GM21717 (cell line): ENCODE measurements around the gene SBF2.
"Not testable (repeated sequence)": the region's sequence is repeated elsewhere in the genome, so short reads cannot be mapped to it uniquely, and the experiment has no call there.

Source experiments
- ATAC-seq: cut with Tn5 transposase; IDR thresholded peaks from one replicate; pipeline ENCODE4 v1.9.1; 2021; ENCODE audit warnings: mild to moderate bottlenecking, moderate library complexity; ENCODE audit not compliant: unreplicated experiment

Gene SBF2

DNA sequence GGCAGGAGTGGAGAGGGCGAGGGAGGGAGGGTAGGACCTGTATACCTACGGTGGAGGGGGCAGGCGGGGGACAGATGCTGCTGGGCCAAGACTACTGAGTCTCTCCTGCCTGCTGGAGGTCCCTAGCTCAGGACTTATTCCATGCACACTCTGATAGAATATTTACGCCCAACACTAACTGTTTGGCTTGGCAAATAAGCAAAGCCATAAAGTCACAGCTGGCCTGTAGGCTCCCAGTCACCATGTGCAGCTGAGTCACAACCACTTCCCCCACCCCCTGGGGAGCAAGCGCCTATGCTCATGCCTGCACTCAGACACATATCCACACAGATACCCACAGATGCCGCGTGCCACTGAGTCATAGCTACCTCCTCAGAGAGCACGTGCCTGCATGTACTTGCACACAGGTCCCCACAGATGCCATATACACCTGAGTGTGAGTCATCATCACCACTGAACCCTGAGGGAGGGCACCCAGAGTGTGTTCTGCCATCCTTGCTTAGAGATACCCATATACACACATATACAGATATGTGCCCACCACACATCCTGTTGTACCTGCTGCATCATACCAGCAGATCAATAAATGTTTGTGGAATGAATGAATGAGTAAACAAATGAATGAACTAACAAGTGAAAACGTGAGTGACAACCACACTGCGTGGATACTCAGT lies 534.4 kb downstream of the SBF2 start:
- peak; percentile 30 for ATAC-seq

DNA sequence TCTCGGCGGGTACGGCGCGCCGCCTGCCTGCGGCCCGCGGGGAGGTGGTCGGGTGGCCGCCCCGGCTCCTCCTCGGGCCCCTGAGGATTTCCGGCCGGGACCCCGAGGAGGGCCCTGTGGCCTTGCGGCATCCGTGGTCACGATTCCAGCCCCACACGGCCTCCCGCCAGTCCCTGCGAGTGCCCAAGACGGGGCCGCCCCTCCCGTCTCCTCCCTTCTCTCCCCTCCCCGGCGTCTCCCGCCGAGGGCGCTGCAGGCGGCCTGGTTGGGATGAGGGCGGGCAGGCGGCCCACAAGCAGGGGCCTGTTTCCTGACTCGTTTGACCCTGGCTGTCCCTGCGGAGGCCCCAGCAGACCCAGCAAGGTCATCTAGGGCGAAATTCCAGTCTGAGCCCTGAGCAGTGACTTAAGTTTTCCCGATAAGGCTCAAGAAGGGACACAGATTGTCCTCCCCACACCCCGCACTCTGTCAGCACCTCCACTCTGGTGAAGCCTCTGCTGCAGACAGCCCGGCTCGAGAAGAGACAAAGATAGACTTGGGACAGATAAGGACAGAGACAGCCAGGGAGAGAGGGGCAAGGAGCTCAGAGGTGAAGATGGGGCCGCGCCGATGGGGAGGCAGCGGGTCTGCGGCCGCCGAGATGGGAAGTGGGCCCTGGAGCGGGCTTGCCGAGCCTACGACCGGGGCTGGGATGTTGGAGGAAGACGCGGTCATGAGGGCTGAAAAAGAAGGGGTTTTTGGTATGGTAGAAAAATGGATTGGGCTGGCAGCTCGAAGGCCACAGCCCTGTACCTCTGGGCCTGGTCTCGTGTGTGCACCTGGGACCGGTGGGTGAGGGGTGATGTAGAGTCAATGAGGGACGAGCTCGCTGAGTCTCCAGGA lies 535.1 kb downstream of the SBF2 start:
- peak; percentile 20 for ATAC-seq

DNA sequence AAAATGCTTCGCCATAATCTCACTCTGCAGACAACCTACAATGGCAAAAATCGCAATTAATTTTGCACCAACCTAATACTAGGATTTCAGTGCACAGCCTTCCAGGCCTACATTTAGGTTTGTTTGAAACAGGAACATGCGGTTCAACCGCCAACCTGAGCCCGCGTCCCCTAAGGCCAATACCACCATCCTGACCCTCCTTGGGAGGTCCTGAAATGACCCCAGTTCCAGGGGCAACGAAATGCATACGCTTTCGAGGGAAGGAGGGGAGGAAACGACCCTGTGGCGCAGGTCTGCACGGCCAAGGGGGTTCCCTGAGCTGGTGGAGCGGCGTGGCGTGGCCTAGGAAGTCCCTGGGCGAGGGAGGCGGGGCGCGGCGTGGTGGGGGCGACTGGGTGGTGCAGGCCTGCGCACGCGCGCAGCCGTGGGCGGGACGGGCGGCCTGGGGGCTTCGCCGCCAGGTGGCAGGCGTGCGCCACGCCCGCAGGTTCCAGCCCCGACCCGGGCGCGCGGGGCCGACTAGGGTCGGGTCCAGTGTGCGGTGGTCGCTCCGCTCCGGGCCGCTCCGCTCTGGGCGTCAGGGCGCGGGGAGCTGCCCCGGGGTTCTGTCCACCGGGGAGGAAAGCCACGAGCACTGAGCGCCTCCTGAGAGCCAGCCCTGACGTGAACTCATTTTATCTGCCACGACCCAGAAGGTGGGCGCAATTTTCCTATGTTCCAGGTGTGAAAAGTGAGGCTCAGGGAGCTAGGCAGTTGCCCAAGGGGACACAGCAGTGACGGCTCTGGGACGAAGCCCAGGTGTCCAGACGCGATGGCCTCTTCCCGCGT lies 536.0 kb downstream of the SBF2 start:
- peak; percentile 51 for ATAC-seq

DNA sequence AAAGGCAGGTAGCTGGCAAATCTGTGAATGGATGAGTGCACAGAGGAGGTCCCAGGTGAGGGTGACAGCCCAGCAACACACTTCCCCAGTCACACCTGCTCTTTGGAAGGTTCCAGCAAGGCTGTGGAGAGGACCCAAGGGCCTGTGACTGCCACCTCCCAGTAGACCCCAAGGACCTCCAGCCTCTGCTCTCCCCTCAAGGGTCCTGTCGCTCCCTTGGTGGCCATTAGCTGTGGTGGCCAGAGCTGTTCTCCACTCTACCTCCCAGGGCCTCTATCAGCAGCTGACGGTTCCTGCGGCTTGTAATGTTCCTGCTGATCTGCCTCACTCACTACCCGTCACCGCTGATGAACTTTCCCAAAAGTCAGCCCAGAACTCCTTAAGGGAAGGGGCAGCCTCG lies 537.1 kb downstream of the SBF2 start:
- no peak for ATAC-seq

DNA sequence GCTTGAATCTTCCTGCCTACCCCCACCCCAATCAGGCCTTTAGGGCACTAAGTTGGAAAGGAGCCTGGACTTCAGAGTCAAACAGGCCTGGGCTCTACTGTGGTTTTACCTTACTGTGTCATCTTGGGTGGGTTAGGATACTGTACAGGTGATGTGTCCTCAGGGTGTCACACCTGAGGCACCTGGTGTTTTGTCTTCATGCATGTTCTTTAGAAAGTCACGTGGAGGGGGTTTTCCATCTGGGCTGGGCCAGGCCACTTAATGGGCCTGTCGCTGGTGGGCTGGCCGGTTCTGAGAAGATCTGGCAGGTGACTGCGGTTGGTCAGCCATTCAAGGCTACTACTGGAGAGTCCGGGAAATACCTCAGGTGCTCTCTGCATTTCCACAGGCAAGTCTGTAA lies 537.6 kb downstream of the SBF2 start:
- ATAC-seq, result no peak

DNA sequence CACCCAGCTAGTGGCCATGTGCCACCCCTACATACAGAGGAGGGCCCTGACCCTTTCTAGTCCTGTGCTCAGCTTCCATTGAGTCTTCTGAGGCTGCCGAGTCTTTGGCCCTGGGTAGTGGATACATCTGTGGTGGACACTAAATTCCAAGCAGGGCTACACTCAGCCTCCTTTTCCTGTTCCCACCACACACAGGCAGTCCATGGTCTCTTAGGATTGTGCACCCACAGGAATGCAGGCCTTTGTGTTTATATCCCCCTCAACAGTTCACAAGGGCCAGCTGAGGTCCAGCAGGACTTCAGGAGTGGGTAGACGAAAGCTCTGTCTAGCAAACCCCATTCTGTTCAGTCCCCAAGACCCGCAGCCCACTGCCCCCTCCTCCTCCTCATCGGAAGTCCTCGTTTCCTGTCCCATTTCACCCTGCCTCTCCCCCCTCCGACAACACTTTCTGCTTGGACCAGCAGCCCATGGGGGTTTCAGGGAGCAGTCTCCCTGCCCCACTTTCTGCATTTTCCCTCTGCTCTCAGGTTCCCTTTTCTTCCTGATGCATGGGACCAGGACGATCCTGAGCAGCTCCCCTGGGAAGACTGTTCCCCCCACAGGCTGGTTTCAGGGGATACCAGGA lies 538.3 kb downstream of the SBF2 start:
- no peak for ATAC-seq

DNA sequence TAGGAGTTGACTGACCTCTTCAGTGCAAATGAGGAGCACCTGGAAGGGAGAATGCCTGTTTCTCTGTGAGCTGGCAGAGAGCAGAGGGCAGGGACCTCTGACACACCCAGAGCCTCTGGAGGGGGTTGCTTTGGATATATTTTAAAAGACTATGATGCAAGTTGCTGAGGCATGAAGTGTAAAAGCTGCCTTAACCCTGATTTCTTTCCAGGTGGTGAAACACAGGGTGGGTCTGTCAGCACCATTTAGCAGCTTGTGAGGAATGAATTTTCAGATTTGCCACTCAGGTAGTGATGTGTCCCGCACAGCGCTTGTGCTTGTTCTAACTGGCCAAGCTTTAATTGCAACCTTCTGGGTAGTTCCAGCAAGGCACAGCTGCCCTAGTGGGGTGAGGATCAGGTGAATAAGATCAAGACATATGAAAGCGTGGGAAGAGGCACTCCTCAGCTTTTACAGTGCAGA lies 540.0 kb downstream of the SBF2 start:
- no peak for ATAC-seq

DNA sequence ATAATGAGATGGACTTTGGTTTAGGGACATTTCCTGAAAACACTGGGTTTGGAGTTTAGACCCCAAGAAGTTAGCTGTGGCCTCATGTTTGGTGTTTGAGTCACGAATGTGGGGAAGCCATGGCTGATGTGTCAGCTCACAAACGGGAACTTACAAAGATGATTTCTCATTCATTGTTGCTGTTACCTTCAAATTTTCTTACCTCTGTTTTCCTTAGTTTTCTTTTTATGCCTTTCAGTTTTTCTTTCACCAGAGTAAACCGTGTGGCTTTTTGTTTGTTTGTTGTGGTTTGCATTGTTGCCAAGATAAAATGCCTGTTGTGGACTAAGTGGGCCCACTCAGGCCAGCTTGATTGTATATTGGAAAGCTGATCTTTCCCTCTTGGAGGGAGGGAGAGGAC lies 541.0 kb downstream of the SBF2 start:
- no peak for ATAC-seq

DNA sequence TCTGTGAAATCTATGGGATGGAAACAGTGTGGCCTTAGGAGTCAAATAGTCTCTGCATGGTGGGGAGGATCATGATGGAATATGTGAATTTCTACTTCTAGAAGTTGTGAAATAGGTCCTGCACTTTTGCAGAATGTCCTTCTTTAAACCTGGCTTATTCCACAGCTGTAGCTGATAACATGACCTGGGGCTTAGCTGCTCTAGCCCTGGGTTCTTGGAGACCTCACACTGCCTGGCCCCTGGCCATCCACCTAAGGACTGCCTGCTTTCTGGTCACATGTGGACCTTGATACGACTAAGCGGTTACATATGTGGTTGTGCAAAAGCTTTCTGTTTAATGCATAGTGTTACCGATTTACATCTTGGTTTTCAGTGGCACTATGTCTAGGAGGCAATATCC lies 541.9 kb downstream of the SBF2 start:
- no peak for ATAC-seq

DNA sequence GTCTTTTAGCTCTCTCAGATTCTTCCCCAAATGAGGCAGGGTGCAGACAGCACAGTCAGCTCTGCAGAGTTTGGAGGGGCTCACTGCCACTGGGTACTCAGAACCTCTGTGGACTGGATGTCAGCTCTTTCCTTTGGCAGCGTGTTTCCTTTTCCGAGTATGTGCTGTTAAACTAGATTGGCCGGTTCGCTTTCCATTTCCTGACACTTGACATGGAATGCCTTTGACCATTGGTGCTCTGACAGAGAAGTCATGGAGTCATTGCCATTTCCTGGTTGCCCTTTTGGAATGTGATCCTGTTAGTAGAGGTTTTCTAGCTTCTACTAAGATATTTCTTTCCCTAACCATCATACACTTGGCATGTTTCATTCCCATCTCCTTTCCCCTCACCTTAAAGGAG lies 543.5 kb downstream of the SBF2 start:
- no peak for ATAC-seq

DNA sequence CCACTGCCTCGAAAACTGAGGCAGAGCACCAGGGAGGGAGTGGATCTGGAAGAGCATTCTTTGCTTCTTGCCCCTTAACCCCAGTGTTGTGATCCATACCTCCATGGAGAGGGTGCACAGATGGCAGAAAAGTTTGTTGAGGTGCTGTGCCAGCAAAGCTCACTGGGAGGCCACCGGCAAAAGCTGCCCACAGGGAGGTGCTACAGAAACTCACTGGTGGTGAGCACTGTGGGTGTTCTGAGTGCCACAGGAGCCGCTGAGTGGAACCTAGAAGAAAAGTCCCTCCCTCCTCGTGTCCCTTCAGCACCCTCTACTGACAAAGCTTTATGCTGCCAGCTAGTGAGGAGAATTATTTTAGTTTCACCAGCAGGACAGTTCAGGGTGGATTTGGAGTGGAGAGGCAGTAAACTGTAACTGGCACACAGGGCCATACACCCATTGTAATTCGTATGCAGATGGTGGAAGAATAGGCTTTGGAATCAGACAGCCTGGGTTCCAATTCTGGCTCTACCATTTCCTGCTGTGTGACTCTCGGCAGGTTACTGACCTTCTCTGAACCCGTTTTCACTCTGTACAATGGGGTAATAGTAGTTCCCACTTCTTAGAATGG lies 545.6 kb downstream of the SBF2 start:
- peak; percentile 68 for ATAC-seq

DNA sequence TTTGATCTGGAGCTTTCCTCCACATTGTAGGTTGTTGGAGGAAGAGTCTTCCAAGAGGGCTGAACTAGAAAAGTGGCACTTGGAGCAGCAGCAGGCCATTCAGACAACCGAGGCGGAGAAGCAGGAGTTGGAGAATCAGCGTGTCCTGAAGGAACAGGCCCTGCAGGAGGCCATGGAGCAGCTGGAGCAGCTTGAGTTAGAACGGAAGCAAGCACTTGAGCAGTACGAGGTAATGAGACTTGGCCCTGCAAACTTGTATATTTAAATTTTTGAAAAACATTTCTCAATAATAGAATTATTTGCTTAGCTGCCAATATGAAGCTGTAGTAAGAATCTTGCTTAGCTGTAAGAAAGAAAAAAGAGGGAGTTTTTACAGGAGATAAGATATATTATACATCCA lies 546.2 kb downstream of the SBF2 start:
- ATAC-seq, result no peak

DNA sequence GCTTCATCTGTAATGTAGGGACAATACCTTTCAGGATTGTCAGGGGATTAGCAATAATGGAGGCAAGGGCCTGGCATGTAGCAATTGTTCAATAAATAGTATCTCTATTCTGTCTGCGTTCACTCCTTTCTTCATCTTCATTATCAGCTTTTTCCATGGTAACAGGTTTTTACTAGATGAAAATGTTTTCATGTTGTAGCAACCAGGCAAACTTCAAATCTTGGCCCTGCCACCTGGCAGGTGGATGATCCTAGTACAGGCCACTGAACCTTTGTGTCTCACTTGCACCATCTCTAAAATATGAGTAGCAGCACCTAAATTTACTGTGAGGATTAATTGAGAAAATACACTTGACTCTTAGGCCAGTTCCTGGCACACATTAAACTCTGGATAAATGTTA lies 546.8 kb downstream of the SBF2 start:
- no peak for ATAC-seq

DNA sequence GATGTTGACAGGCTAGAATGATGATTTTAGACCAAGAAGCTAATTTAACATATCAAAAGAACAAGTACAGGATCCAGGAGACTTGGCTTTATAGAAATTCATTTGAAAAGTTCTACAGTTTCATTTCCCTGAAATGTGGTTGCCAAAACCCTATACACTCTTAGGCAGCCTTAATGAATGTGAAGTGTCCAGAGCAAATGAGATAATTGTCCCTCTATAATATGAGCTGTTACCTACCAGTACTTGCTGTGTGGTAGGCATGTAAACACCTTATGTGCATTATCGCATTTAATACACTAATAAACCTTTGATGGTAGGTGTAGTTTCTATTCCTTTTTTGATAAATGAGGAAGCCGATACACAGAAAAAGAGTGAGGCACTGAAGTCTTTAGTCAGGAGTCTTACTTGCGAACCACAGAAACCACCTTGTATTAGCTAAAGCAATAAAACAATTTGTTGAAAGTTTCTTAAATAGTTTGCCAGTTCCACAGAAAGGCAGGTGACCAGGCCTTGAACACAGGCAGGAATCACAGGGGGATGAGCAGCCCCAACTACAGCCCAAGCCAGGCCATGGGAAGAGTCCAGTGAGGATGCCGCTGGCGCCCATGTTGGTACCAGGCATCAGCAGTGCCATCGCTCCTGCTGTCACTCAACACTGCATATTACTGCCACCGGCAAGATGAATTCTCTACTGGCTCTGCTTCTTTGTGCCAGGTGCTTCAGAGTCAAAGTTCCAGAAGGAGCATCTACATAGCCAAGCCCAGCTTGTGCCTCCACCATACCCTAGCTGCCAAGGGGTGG lies 548.4 kb downstream of the SBF2 start:
- no peak for ATAC-seq

DNA sequence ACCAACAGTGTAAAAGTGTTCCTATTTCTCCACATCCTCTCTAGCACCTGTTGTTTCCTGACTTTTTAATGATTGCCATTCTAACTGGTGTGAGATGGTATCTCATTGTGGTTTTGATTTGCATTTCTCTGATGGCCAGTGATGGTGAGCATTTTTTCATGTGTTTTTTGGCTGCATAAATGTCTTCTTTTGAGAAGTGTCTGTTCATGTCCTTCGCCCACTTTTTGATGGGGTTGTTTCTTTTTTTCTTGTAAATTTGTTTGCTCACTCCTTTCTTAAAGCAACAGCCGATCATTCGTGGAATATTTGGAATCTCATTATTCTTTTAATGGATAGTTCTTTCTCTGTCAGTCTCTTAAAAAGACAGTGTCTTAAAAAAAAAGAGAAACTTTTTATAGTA lies 550.5 kb downstream of the SBF2 start:
- ATAC-seq, result not testable (repeated sequence)

DNA sequence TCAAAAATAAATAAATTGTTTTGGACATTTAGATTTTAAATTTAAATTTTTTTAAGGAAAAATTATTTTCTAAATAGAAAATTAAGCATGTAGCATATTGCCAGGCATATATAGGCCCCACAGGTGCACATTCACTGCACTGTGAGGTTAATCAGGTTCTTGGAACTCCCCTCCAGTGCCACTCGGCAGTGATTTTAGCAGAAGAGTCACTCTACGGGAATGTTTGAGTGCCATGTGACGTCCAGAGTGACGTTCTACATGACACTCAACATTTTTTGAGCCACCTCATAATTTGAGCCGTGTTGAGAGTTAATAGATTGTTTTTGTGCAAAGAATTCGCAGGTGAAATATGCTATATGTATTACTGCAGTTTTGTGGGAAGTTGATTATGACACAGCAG lies 552.8 kb downstream of the SBF2 start:
- ATAC-seq, result no peak

DNA sequence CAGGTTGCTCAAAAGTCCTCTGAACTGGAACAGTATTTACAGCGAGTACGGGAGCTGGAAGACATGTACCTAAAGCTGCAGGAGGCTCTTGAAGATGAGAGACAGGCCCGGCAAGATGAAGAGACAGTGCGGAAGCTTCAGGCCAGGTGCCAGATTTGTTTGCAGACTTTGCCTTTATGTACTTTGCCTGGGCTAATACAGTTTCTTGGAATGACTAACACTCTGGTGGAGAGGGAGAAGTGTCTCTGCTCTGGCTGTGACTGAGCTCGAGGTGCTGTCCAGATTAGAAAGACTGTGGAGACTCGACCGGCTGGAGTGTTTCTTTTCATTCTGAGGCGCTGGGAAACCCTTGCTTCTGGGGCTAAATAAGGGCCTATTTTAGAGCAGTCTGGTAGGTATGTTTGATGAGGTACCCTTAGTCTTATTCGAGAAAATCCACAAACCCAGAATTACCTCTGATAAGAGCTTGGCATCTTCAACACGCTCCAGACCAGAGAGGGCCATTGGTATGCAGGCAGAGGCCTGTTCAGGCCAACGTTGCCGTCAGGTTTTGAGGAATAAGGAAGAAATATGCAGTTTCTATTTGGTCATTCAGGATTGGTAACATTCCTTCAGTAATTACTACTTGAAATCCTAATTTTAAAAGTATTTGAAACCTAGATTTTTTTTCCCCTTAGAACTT lies 553.7 kb downstream of the SBF2 start:
- ATAC-seq, result no peak

DNA sequence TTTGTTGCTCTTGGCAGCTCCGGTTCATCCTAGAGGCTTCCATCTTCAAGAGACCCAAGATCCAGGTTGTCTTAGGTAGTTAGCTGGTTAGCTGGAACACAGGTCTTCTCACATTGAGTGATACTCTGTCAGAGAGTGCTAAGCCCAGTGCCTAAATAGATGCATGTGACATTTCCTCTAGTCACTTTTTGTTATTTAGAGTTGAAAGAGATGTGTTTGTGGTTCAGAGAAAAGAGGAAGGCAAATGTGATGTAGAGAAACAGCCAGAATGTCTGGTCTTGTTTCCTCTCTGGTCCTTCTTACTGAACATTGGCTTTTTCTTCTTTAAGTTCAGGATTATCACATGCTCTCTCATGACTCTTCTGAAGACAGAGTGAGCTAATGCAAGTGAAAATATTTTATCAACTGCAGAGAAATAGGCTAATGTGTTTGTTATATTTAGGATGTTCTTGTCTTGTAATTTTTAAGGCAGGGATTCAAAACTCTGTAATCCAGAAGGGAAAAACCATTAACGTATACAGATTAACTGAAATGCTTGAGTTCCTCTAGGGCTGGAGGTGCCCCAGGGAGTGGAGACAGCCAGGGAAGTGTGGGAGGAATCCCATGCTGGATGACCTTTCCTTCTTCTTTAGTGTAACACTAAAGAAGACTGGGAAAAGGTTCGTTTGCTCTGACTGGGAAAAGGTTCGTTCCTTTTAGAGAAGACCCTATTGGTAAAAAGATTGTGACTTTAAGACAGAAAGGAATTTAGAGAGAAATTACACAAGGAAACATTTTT lies 554.7 kb downstream of the SBF2 start:
- ATAC-seq, result no peak
